ENCODE measurements around the gene PARD3B.

- TF ChIP-seq CTCF (conservative IDR thresholded peaks at IDR 0.05; ENCODE audit: low read depth in 2 of 2) = no peak
- no peak for TF ChIP-seq REST (IDR thresholded peaks at IDR 0.05; ENCODE audit: unreplicated experiment)
- no peak for TF ChIP-seq EZH2 (IDR thresholded peaks at IDR 0.05; ENCODE audit: low read depth, unreplicated experiment)
These were observed 631.3 kb downstream of the PARD3B start for GRCh38 chr2:205176546-205176945.
